Cardiac fibroblast (primary cell): ENCODE data around the gene COL6A3.

Experiments used
- DNase-seq, 2 donors: peaks; one replicate each; pipeline versions ENCODE4 v3.0.0 to v3.0.0-alpha.2; 2010; ENCODE audit warnings: low read depth in 2 of 2
- H3K4me3 ChIP-seq, 2 donors: replicated peaks in 1 of 2; 1 replicate in 1 of 2; 2 replicates in 1 of 2; pipeline ENCODE4 v1.5.1; 2011; ENCODE audit warnings: low read depth in 2 of 2, low read length in 2 of 2, mild to moderate bottlenecking in 2 of 2, moderate library complexity in 1 of 2
- TF ChIP-seq, protein P1 (sequence below): IDR thresholded peaks from one replicate; pipeline ENCODE4 v1.5.1; 2011; ENCODE audit warnings: low read depth, mild to moderate bottlenecking, low read length, inconsistent platforms

Gene COL6A3

DNA sequence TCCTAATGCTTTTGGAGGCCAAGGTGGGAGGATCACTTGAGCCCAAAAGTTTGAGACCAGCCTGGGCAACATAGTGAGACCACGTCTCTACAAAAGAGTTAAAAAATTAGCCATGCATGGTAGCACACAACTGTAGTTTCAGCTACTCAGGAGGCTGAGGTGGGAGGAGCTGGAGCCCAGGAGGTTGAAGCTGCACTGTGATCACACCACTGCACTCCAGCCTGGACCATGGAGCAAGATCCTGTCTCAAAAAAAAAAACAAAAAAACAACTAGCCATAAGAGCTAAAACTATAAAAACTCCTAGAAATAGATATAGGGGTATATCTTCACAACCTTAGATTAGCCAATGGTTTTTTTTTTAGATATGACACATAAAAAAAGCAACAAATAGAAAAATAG lies 16.9 kb upstream of the COL6A3 start:
- no peak overlapping the region for H3K4me3 ChIP-seq
- DNase-seq = peak in 1 of 2 donors; percentile 40
- TF ChIP-seq, protein P1, sequence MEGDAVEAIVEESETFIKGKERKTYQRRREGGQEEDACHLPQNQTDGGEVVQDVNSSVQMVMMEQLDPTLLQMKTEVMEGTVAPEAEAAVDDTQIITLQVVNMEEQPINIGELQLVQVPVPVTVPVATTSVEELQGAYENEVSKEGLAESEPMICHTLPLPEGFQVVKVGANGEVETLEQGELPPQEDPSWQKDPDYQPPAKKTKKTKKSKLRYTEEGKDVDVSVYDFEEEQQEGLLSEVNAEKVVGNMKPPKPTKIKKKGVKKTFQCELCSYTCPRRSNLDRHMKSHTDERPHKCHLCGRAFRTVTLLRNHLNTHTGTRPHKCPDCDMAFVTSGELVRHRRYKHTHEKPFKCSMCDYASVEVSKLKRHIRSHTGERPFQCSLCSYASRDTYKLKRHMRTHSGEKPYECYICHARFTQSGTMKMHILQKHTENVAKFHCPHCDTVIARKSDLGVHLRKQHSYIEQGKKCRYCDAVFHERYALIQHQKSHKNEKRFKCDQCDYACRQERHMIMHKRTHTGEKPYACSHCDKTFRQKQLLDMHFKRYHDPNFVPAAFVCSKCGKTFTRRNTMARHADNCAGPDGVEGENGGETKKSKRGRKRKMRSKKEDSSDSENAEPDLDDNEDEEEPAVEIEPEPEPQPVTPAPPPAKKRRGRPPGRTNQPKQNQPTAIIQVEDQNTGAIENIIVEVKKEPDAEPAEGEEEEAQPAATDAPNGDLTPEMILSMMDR = no peak

DNA sequence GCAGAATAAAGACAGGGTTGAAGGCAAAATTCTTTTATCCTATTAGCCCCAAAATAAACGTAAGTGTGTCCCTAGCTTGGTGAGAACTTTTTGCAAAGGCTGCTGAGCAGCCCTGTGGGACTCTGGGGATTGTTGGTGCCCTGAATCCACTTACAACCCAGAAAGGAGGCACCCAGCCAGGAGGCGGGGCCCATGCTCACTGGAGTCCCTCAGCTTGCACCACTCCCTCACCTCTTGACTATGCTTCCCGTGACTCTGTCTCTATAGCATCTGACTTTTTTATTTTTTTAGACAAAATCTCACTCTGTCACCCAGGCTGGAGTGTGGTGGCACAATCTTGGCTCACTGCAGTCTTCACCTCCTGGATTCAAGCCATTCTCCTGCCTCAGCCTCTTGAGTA lies 15.8 kb upstream of the COL6A3 start:
- H3K4me3 ChIP-seq = no peak overlapping the region
- peak in 1 of 2 donors; percentile 86 for DNase-seq
- TF ChIP-seq, protein P1 = no peak

GRCh38 chr2:237427769-237428506 lies 14.0 kb upstream of the COL6A3 start:
- TF ChIP-seq, protein P1 = no peak
- no peak overlapping the region for H3K4me3 ChIP-seq
- no peak for DNase-seq

DNA sequence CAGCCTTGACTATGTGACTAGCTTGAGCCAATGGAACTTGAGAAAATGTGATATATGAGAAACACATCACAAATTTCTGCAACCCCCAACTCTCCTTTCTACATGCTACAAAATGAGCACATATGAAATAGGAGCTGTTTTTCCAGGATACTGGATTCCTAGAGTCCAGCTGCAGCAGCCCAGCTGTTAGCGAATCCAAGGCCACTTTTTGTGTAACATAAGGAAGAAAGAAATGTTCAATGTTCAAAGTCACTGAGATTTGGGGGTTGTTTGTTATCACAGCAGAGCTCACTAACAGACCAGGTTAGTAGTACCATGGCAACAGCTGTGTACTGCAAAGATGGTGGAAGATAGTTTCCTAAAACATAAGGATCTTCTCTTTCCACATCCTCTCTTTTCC lies 12.6 kb upstream of the COL6A3 start:
- no peak overlapping the region for H3K4me3 ChIP-seq
- TF ChIP-seq, protein P1 = no peak
- no peak for DNase-seq

- TF ChIP-seq, protein P1 = no peak
- no peak for DNase-seq
- no peak overlapping the region for H3K4me3 ChIP-seq
Measured at GRCh38 chr2:237425320-237425719, 11.4 kb upstream of the COL6A3 start.

DNA sequence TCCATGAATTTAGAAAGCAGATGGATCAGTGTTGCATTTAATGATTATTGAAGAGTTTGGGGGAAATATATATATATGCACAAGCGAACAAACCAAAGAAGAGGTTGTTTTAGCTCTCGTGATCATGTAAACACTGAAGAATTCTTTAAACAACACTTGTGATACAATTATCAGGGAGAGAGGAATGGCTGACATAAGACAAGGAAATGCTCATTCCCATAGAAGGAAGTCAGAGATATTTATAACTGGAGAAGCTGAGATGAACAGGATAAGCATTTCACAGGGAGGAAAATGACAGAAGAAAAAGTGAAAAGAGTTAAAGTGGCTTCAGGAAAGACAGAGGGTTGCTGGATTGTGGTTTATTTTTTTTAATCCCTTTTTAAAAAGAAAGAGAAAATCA lies 10.6 kb upstream of the COL6A3 start:
- H3K4me3 ChIP-seq = no peak overlapping the region
- DNase-seq = no peak
- TF ChIP-seq, protein P1 = no peak

GRCh38 chr2:237423891-237424290 lies 9.9 kb upstream of the COL6A3 start:
- no peak for DNase-seq
- H3K4me3 ChIP-seq = no peak overlapping the region
- TF ChIP-seq, protein P1 = no peak
